Astrocyte (in vitro differentiated cells and primary cell): Measurements from ENCODE around the gene NAT14. TPM values are rescaled to one million over a fixed set of nuclear protein-coding genes. Genes with fewer than 3 reads are reported as not detected.

Source experiments
- DNase-seq: peaks from one replicate; pipeline ENCODE4 v3.0.0-alpha.2; 2010; ENCODE audit warnings: low read depth
- FAIRE-seq: peaks from 2 replicates; lab custom pipeline; 2011; peaks lifted over from hg19 to GRCh38; lab: Jason Lieb, UNC
- H2AFZ ChIP-seq: 2 replicates; pipeline ENCODE4 v1.6.0; 2012; ENCODE audit warnings: low read depth, low read length, inconsistent platforms
- H3K27ac ChIP-seq: 2 replicates; pipeline ENCODE4 v1.5.1; 2011; ENCODE audit warnings: low read depth, low read length, inconsistent platforms
- H3K27me3 ChIP-seq: 2 replicates; pipeline ENCODE4 v1.6.0; 2011; ENCODE audit warnings: low read length, inconsistent platforms; ENCODE audit not compliant: insufficient read depth
- H3K36me3 ChIP-seq: 2 replicates; pipeline ENCODE4 v1.5.1; 2011; ENCODE audit warnings: low read length, inconsistent platforms; ENCODE audit not compliant: insufficient read depth
- H3K4me1 ChIP-seq: 2 replicates; pipeline ENCODE4 v1.5.1; 2011; ENCODE audit warnings: low read length, inconsistent platforms; ENCODE audit not compliant: insufficient read depth
- H3K4me2 ChIP-seq: 2 replicates; pipeline ENCODE4 v1.6.0; 2012; ENCODE audit warnings: low read length, inconsistent platforms
- H3K4me3 ChIP-seq: 2 replicates; pipeline ENCODE4 v1.5.1; 2011; ENCODE audit warnings: low read depth, mild to moderate bottlenecking, low read length, inconsistent platforms; ENCODE audit not compliant: insufficient read depth
- H3K79me2 ChIP-seq: 2 replicates; pipeline ENCODE4 v1.6.0; 2012; ENCODE audit warnings: mild to moderate bottlenecking, low read length, inconsistent platforms; ENCODE audit not compliant: insufficient read depth
- H3K9ac ChIP-seq: 2 replicates; pipeline ENCODE4 v1.6.0; 2012; ENCODE audit warnings: mild to moderate bottlenecking, low read length, inconsistent platforms
- H3K9me3 ChIP-seq: 2 replicates; pipeline ENCODE4 v1.5.1; 2012; ENCODE audit warnings: low read depth, mild to moderate bottlenecking, low read length, inconsistent platforms; ENCODE audit not compliant: insufficient read depth
- H4K20me1 ChIP-seq: 2 replicates; pipeline ENCODE4 v1.6.0; 2012; ENCODE audit warnings: low read length, inconsistent platforms; ENCODE audit not compliant: insufficient read depth
- H3K27ac Mint-ChIP-seq: one replicate; pipeline ENCODE4 v1.8.0; 2021; ENCODE audit warnings: mild to moderate bottlenecking, mixed read lengths; ENCODE audit not compliant: unreplicated experiment
- H3K27me3 Mint-ChIP-seq: one replicate; pipeline ENCODE4 v1.8.0; 2021; ENCODE audit warnings: low read depth, mixed read lengths; ENCODE audit not compliant: unreplicated experiment
- H3K36me3 Mint-ChIP-seq: one replicate; pipeline ENCODE4 v1.8.0; 2021; ENCODE audit warnings: low read depth, mixed read lengths; ENCODE audit not compliant: unreplicated experiment
- H3K4me1 Mint-ChIP-seq: one replicate; pipeline ENCODE4 v1.8.0; 2021; ENCODE audit warnings: low read depth, mixed read lengths; ENCODE audit not compliant: unreplicated experiment
- H3K4me3 Mint-ChIP-seq: one replicate; pipeline ENCODE4 v1.8.0; 2021; ENCODE audit warnings: mild to moderate bottlenecking, moderate library complexity, mixed read lengths; ENCODE audit not compliant: unreplicated experiment
- H3K9me3 Mint-ChIP-seq: one replicate; pipeline ENCODE4 v1.8.0; 2021; ENCODE audit warnings: mild to moderate bottlenecking, mixed read lengths; ENCODE audit not compliant: unreplicated experiment
- CTCF ChIP-seq: IDR thresholded peaks from 2 replicates; pipeline ENCODE4 v1.5.1; 2011; ENCODE audit warnings: low read depth, mild to moderate bottlenecking, inconsistent platforms, low read length, moderate library complexity; ENCODE audit not compliant: insufficient read depth
- EZH2 ChIP-seq: IDR thresholded peaks from 2 replicates; pipeline ENCODE4 v1.6.1; 2012; ENCODE audit warnings: mild to moderate bottlenecking, low read length, inconsistent platforms; ENCODE audit not compliant: insufficient read depth
- total RNA-seq: library from RNA; stranded (reverse); gene quantifications from 2 replicates; pipeline ENCODE4 v1.2.1, GENCODE V29; 2021

The NAT14 gene
- total RNA-seq, 1 donor from 2014 or later = 71.2 TPM

- Histone ChIP-seq H3K4me2 (no peak overlapping the region), H3K79me2 (peaks cover 9% of the 10 kb centered on the region), H4K20me1 (peaks cover 47% of the 10 kb centered on the region), H3K4me1 (no peaks in the 10 kb centered on the region), H3K36me3 (no peaks in the 10 kb centered on the region), H3K27me3 (peaks cover 15% of the 10 kb centered on the region), H3K27ac (no peak overlapping the region), H3K9ac (no peak overlapping the region), H2AFZ (no peak overlapping the region), H3K9me3 (no peaks in the 10 kb centered on the region), H3K4me3 (no peak overlapping the region)
- Mint-ChIP-seq H3K4me1 (no peaks in the 10 kb centered on the region), H3K27me3 (peaks cover 15% of the 10 kb centered on the region), H3K4me3 (no peak overlapping the region), H3K27ac (no peak overlapping the region), H3K9me3 (peaks cover 3% of the 10 kb centered on the region), H3K36me3 (peaks cover 10% of the 10 kb centered on the region)
- DNase-seq = no peak
- TF ChIP-seq CTCF = peak; percentile 47
- no peak for TF ChIP-seq EZH2
- FAIRE-seq = no peak
These were observed 30.2 kb upstream of the NAT14 start for GRCh38 chr19:55454787-55455243.

- H3K9me3 ChIP-seq = no peaks in the 10 kb centered on the region
- no peak for DNase-seq
- peaks cover 12% of the 10 kb centered on the region for H3K27me3 ChIP-seq
- peaks cover 55% of the 10 kb centered on the region for H4K20me1 ChIP-seq
- no peak overlapping the region for H3K9ac ChIP-seq
- Mint-ChIP-seq H3K9me3 (peaks cover 3% of the 10 kb centered on the region), H3K36me3 (peaks cover 10% of the 10 kb centered on the region), H3K4me1 (no peaks in the 10 kb centered on the region), H3K4me3 (no peak overlapping the region), H3K27me3 (peaks cover 11% of the 10 kb centered on the region), H3K27ac (no peak overlapping the region)
- no peak overlapping the region for H3K27ac ChIP-seq
- no peak overlapping the region for H3K4me2 ChIP-seq
- H2AFZ ChIP-seq = no peak overlapping the region
- peaks cover 8% of the 10 kb centered on the region for H3K4me1 ChIP-seq
- H3K4me3 ChIP-seq = no peak overlapping the region
- no peak for FAIRE-seq
- H3K36me3 ChIP-seq = no peaks in the 10 kb centered on the region
- TF ChIP-seq EZH2 = no peak
- no peak for TF ChIP-seq CTCF
- peaks cover 16% of the 10 kb centered on the region for H3K79me2 ChIP-seq
These were observed 29.3 kb upstream of the NAT14 start for GRCh38 chr19:55455576-55456235.

GRCh38 chr19:55456347-55456746 is 28.6 kb upstream of the NAT14 start:
- Mint-ChIP-seq H3K36me3 (peaks cover 10% of the 10 kb centered on the region), H3K4me3 (no peak overlapping the region)
- peaks cover 16% of the 10 kb centered on the region for H3K79me2 ChIP-seq

More at GRCh38 chr19:55456347-55456746, 28.6 kb upstream of the NAT14 start:
- Mint-ChIP-seq H3K4me1 (no peaks in the 10 kb centered on the region), H3K27ac (no peak overlapping the region), H3K27me3 (peaks cover 9% of the 10 kb centered on the region), H3K9me3 (peaks cover 3% of the 10 kb centered on the region)
- Histone ChIP-seq H3K4me3 (no peak overlapping the region), H3K36me3 (no peaks in the 10 kb centered on the region), H3K4me1 (peaks cover 9% of the 10 kb centered on the region), H4K20me1 (peaks cover 57% of the 10 kb centered on the region), H3K27me3 (peaks cover 10% of the 10 kb centered on the region), H3K4me2 (no peak overlapping the region), H2AFZ (no peak overlapping the region), H3K9me3 (no peaks in the 10 kb centered on the region), H3K27ac (no peak overlapping the region), H3K9ac (no peak overlapping the region)
- TF ChIP-seq CTCF = no peak
- TF ChIP-seq EZH2 = no peak
- FAIRE-seq = no peak
- no peak for DNase-seq
